ENCODE data around the gene BANP.
"Not testable (repeated sequence)": the region's sequence is repeated elsewhere in the genome, so short reads cannot be mapped to it uniquely, and the experiment has no call there.

The BANP gene

GRCh38 chr16:88016386-88016785 lies 65.2 kb downstream of the BANP start:
- not testable (repeated sequence) for DNase-seq (ENCODE audit: low spot score)

- no peak for DNase-seq (ENCODE audit: low spot score)
Measured at GRCh38 chr16:88016964-88017363, 65.7 kb downstream of the BANP start.

- no peak for DNase-seq (ENCODE audit: low spot score)
Measured at GRCh38 chr16:88017587-88018101, 66.4 kb downstream of the BANP start.

GRCh38 chr16:88018382-88018781 lies 67.1 kb downstream of the BANP start:
- not testable (repeated sequence) for DNase-seq (ENCODE audit: low spot score)

- DNase-seq (ENCODE audit: low spot score) = not testable (repeated sequence)
Measured at GRCh38 chr16:88019041-88019820, 68.0 kb downstream of the BANP start.

- DNase-seq (ENCODE audit: low spot score) = no peak
Measured at GRCh38 chr16:88019821-88020515, 68.7 kb downstream of the BANP start.

GRCh38 chr16:88020516-88020885 lies 69.3 kb downstream of the BANP start:
- no peak for DNase-seq (ENCODE audit: low spot score)

GRCh38 chr16:88021041-88021970 lies 70.1 kb downstream of the BANP start:
- not testable (repeated sequence) for DNase-seq (ENCODE audit: low spot score)

GRCh38 chr16:88022076-88023042 lies 71.1 kb downstream of the BANP start:
- no peak for DNase-seq (ENCODE audit: low spot score)

- DNase-seq (ENCODE audit: low spot score) = no peak
Measured at GRCh38 chr16:88023366-88023765, 72.1 kb downstream of the BANP start.

- DNase-seq (ENCODE audit: low spot score) = no peak
Measured at GRCh38 chr16:88023786-88024185, 72.6 kb downstream of the BANP start.

GRCh38 chr16:88024491-88025085 lies 73.4 kb downstream of the BANP start:
- peak; percentile 60 for DNase-seq (ENCODE audit: low spot score)

- DNase-seq (ENCODE audit: low spot score) = peak; percentile 68
Measured at GRCh38 chr16:88025086-88025492, 73.9 kb downstream of the BANP start.

- DNase-seq (ENCODE audit: low spot score) = not testable (repeated sequence)
Measured at GRCh38 chr16:88025828-88026555, 74.8 kb downstream of the BANP start.

GRCh38 chr16:88026964-88027938 lies 76.0 kb downstream of the BANP start:
- no peak for DNase-seq (ENCODE audit: low spot score)

- not testable (repeated sequence) for DNase-seq (ENCODE audit: low spot score)
Measured at GRCh38 chr16:88028177-88028930, 77.1 kb downstream of the BANP start.

GRCh38 chr16:88030498-88030897 lies 79.3 kb downstream of the BANP start:
- DNase-seq (ENCODE audit: low spot score) = no peak

- not testable (repeated sequence) for DNase-seq (ENCODE audit: low spot score)
Measured at GRCh38 chr16:88030961-88031360, 79.7 kb downstream of the BANP start.
